HepG2 (cell line): Measurements from ENCODE around the gene TF. TPM values are rescaled to one million over a fixed set of nuclear protein-coding genes. Genes with fewer than 3 reads are reported as not detected.

Source experiments
- BCL6 ChIP-seq: IDR thresholded peaks from 2 replicates; pipeline ENCODE4 v1.6.1; 2016; ENCODE audit warnings: missing genetic modification reagents, missing compliant biosample characterization
- ELF4 ChIP-seq: sonication (generic); formaldehyde crosslinking; IDR thresholded peaks from 2 replicates; pipeline ENCODE4 v1.5.0; 2020; ENCODE audit warnings: missing genetic modification reagents, mild to moderate bottlenecking, moderate library complexity, borderline replicate concordance
- KLF6 ChIP-seq: IDR thresholded peaks from 2 replicates; pipeline ENCODE4 v1.8.0; 2016; ENCODE audit warnings: missing biosample characterization, missing genetic modification reagents
- NR3C1 ChIP-seq: sonication (generic); formaldehyde crosslinking; IDR thresholded peaks from 2 replicates; pipeline ENCODE4 v1.4.0; 2020; ENCODE audit warnings: missing genetic modification reagents
- PRDM10 ChIP-seq: sonication (generic); formaldehyde crosslinking; IDR thresholded peaks from 2 replicates; pipeline ENCODE4 v1.4.0; 2020; ENCODE audit warnings: low read depth, missing genetic modification reagents
- REXO4 ChIP-seq: sonication (generic); formaldehyde crosslinking; IDR thresholded peaks from 2 replicates; pipeline ENCODE4 v1.8.0; 2022; ENCODE audit warnings: missing genetic modification reagents, mild to moderate bottlenecking, borderline replicate concordance
- SP5 ChIP-seq: IDR thresholded peaks from 2 replicates; pipeline ENCODE4 v1.6.1; 2016; ENCODE audit warnings: low read depth, borderline replicate concordance
- SUZ12 ChIP-seq: fragments of 150-350 bp; IDR thresholded peaks from 2 replicates; pipeline ENCODE4 v1.6.1; 2014; ENCODE audit warnings: low read depth, low read length
- UBTF ChIP-seq: sonication (generic); formaldehyde crosslinking; IDR thresholded peaks from 2 replicates; pipeline ENCODE4 v1.4.0; 2020; ENCODE audit warnings: mild to moderate bottlenecking, missing genetic modification reagents
- ZNF468 ChIP-seq: sonication (generic); formaldehyde crosslinking; IDR thresholded peaks from 2 replicates; pipeline ENCODE4 v1.8.0; 2022; ENCODE audit warnings: mild to moderate bottlenecking, moderate library complexity, missing genetic modification reagents
- ZNF512B ChIP-seq: sonication (generic); formaldehyde crosslinking; IDR thresholded peaks from 2 replicates; pipeline ENCODE4 v1.5.1; 2020; ENCODE audit warnings: missing genetic modification reagents, mild to moderate bottlenecking, borderline replicate concordance
- ZNF687 ChIP-seq: sonication (generic); formaldehyde crosslinking; IDR thresholded peaks from 2 replicates; pipeline ENCODE4 v1.5.1; 2020; ENCODE audit warnings: mild to moderate bottlenecking, missing genetic modification reagents, moderate library complexity
- ZNF770 ChIP-seq: sonication (generic); formaldehyde crosslinking; IDR thresholded peaks from 2 replicates; pipeline ENCODE4 v1.5.0; 2020; ENCODE audit warnings: mild to moderate bottlenecking, missing genetic modification reagents
- polyA plus RNA-seq, 8 experiments: library from polyadenylated mRNA; depleted of rRNA in 3 of 8; stranded (reverse) in 7 of 8; unstranded in 1 of 8; fragments of >200 nt; fragmentation: Illumina TruSeq in 4 of 8; extraction: Trizol in 4 of 8; gene quantifications; 2 replicates each; pipeline versions ENCODE4 v1.2.1 to v1.2.3, GENCODE V29; 2011 to 2016; ENCODE audit warnings: low read depth in 4 of 8, missing spikeins in 1 of 8, mixed read lengths in 1 of 8; ENCODE audit not compliant: insufficient read depth in 1 of 8
- total RNA-seq, 5 experiments: library from RNA; depleted of rRNA; stranded (reverse); fragments of >200 nt; fragmentation: Illumina TruSeq; extraction: Trizol; gene quantifications; 2 replicates each; pipeline ENCODE4 v1.2.3, GENCODE V29; 2016; ENCODE audit warnings: low read depth in 1 of 5

The TF gene
- total and polyA plus RNA-seq, 2 of the 13 experiments (the other 11 are each of a cell fraction or from before 2014, with no cell fraction given) = 10,074 to 11,821 TPM

- TF ChIP-seq PRDM10 (CRISPR knock-in tag) = 0 out of 2 replicates have a peak, but pooled peaks have one; percentile 34
- peak; percentile 62 for TF ChIP-seq ZNF687 (CRISPR knock-in tag)
- TF ChIP-seq ZNF770 (CRISPR knock-in tag) = no peak
- peak; percentile 93 for TF ChIP-seq BCL6
- TF ChIP-seq UBTF (CRISPR knock-in tag) = no peak
- TF ChIP-seq KLF6 (CRISPR knock-in tag) = no peak
- TF ChIP-seq ZNF468 (CRISPR knock-in tag) = no peak
- TF ChIP-seq SUZ12 = no peak
- no peak for TF ChIP-seq NR3C1 (CRISPR knock-in tag)
- peak; percentile 60 for TF ChIP-seq SP5 (CRISPR knock-in tag)
- TF ChIP-seq REXO4 (CRISPR knock-in tag) = no peak
- peak; percentile 27; the same call in 1 of the 2 replicates for TF ChIP-seq ZNF512B
- no peak for TF ChIP-seq ELF4
Measured at GRCh38 chr3:133733226-133733625, 13.0 kb upstream of the TF start (continued).
